Nephron (organoid): ENCODE results near the gene RPA3.

Experiments used
- H3K27ac Mint-ChIP-seq, 3 experiments: 2 replicates each; pipeline ENCODE4 v1.8.0; 2020; ENCODE audit warnings: mixed read lengths in 3 of 3, mild to moderate bottlenecking in 2 of 3, moderate library complexity in 1 of 3
- H3K27me3 Mint-ChIP-seq: 2 replicates; pipeline ENCODE4 v1.8.0; 2021; ENCODE audit warnings: low read depth, mild to moderate bottlenecking, moderate library complexity, mixed read lengths
- H3K36me3 Mint-ChIP-seq: 2 replicates; pipeline ENCODE4 v1.8.0; 2020; ENCODE audit warnings: low read depth, mixed read lengths
- H3K4me1 Mint-ChIP-seq: 2 replicates; pipeline ENCODE4 v1.8.0; 2020; ENCODE audit warnings: mixed read lengths
- H3K4me3 Mint-ChIP-seq, 3 experiments: 2 replicates each; pipeline ENCODE4 v1.8.0; 2020; ENCODE audit warnings: mild to moderate bottlenecking in 3 of 3, mixed read lengths in 3 of 3, moderate library complexity in 2 of 3
- H3K9me3 Mint-ChIP-seq: 2 replicates; pipeline ENCODE4 v1.8.0; 2020; ENCODE audit warnings: mixed read lengths
- TF ChIP-seq, protein P1 (sequence below), 3 experiments: fragments of 200-600 bp; sonication (generic); IDR thresholded peaks; one replicate each; pipeline ENCODE4 v1.5.0; 2021; ENCODE audit warnings: antibody characterized with exemption in 3 of 3; ENCODE audit not compliant: unreplicated experiment in 3 of 3

Gene RPA3

GRCh38 chr7:7653593-7654187, 64.7 kb downstream of the RPA3 start:
- no peak overlapping the region for H3K4me3 Mint-ChIP-seq
- H3K27ac Mint-ChIP-seq: no peak overlapping the region
- no peaks in the 10 kb centered on the region for H3K27me3 Mint-ChIP-seq
- TF ChIP-seq, protein P1, sequence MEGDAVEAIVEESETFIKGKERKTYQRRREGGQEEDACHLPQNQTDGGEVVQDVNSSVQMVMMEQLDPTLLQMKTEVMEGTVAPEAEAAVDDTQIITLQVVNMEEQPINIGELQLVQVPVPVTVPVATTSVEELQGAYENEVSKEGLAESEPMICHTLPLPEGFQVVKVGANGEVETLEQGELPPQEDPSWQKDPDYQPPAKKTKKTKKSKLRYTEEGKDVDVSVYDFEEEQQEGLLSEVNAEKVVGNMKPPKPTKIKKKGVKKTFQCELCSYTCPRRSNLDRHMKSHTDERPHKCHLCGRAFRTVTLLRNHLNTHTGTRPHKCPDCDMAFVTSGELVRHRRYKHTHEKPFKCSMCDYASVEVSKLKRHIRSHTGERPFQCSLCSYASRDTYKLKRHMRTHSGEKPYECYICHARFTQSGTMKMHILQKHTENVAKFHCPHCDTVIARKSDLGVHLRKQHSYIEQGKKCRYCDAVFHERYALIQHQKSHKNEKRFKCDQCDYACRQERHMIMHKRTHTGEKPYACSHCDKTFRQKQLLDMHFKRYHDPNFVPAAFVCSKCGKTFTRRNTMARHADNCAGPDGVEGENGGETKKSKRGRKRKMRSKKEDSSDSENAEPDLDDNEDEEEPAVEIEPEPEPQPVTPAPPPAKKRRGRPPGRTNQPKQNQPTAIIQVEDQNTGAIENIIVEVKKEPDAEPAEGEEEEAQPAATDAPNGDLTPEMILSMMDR (IDR thresholded peaks at IDR 0.05; ENCODE audit: unreplicated experiment in 3 of 3): peak in 2 of 3 experiments; percentile 30 to 40
- H3K4me1 Mint-ChIP-seq: peaks cover 20% of the 10 kb centered on the region
- H3K36me3 Mint-ChIP-seq: peaks cover 19% of the 10 kb centered on the region
- H3K9me3 Mint-ChIP-seq: peaks cover 19% of the 10 kb centered on the region

DNA sequence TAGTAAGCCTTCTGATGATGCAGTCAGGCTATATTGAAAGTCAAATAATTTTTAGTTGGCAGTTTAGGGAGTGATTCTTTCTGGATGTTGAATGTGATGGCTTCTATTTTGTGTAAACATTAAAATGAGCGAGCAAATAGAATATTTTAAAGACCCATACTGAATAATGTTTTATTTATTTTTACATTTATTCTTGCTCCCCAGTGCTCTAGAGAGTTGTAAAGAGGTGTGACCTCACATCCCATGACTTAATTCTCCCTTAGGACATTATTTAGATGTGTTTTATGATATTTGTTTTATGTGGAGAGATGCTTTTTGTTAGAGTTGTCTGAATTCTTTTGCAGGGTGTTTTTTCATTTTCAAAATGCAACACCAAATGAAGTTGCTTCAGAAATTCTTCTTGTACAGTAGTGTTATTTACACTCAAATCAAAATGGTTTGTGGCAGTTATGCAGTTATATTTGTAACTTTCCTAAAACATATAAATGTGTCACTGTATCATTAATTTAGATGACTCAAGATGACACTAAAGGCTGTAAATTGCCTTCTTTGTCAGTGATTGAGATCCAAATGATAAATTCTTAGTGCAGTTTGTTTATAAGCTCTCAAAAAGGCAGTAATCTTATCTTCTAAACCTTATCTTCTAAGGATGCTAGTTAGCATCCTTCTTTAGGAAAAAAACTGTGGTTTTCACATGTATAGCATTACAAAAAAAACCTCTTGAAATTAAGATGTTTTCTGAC, 65.4 kb downstream of the RPA3 start:
- H3K4me3 Mint-ChIP-seq: no peak overlapping the region
- H3K36me3 Mint-ChIP-seq: peaks cover 12% of the 10 kb centered on the region
- peak overlapping the region in 1 of 3 experiments; percentile 14 for H3K27ac Mint-ChIP-seq
- peaks cover 12% of the 10 kb centered on the region for H3K9me3 Mint-ChIP-seq
- peaks cover 20% of the 10 kb centered on the region for H3K4me1 Mint-ChIP-seq
- no peaks in the 10 kb centered on the region for H3K27me3 Mint-ChIP-seq
- TF ChIP-seq, protein P1 (IDR thresholded peaks at IDR 0.05; ENCODE audit: unreplicated experiment in 3 of 3): no peak

GRCh38 chr7:7651479-7651878, 66.9 kb downstream of the RPA3 start:
- no peak overlapping the region for H3K4me3 Mint-ChIP-seq
- H3K27me3 Mint-ChIP-seq: no peaks in the 10 kb centered on the region
- H3K4me1 Mint-ChIP-seq: peaks cover 20% of the 10 kb centered on the region
- TF ChIP-seq, protein P1 (IDR thresholded peaks at IDR 0.05; ENCODE audit: unreplicated experiment in 3 of 3): no peak
- H3K9me3 Mint-ChIP-seq: peaks cover 4% of the 10 kb centered on the region
- peak overlapping the region in 2 of 3 experiments; percentile 8 to 19 for H3K27ac Mint-ChIP-seq
- peaks cover 6% of the 10 kb centered on the region for H3K36me3 Mint-ChIP-seq

GRCh38 chr7:7650682-7651206, 67.7 kb downstream of the RPA3 start:
- no peak overlapping the region for H3K27ac Mint-ChIP-seq
- peaks cover 6% of the 10 kb centered on the region for H3K9me3 Mint-ChIP-seq
- peaks cover 13% of the 10 kb centered on the region for H3K36me3 Mint-ChIP-seq
- H3K27me3 Mint-ChIP-seq: no peaks in the 10 kb centered on the region
- TF ChIP-seq, protein P1 (IDR thresholded peaks at IDR 0.05; ENCODE audit: unreplicated experiment in 3 of 3): no peak
- H3K4me1 Mint-ChIP-seq: peaks cover 20% of the 10 kb centered on the region
- H3K4me3 Mint-ChIP-seq: no peak overlapping the region

GRCh38 chr7:7647495-7648036, 70.8 kb downstream of the RPA3 start:
- Mint-ChIP-seq H3K36me3 (peaks cover 19% of the 10 kb centered on the region), H3K4me3 (no peak overlapping the region), H3K27ac (no peak overlapping the region), H3K9me3 (peaks cover 9% of the 10 kb centered on the region), H3K27me3 (no peaks in the 10 kb centered on the region), H3K4me1 (peaks cover 14% of the 10 kb centered on the region)
- TF ChIP-seq, protein P1 (IDR thresholded peaks at IDR 0.05; ENCODE audit: unreplicated experiment in 3 of 3): no peak
